DND-41 (cell line): ENCODE results near the gene RPL36A.

Source experiments
- EZH2 ChIP-seq: IDR thresholded peaks from 3 replicates; pipeline ENCODE4 v1.6.1; 2012; ENCODE audit warnings: borderline replicate concordance, low read depth, mild to moderate bottlenecking, moderate library complexity, low read length, inconsistent platforms; ENCODE audit not compliant: severe bottlenecking
- TF ChIP-seq, protein P1 (sequence below): IDR thresholded peaks from 2 replicates; pipeline ENCODE4 v1.5.1; 2012; ENCODE audit warnings: borderline replicate concordance, low read length, moderate library complexity, mild to moderate bottlenecking; ENCODE audit not compliant: poor library complexity, severe bottlenecking; ENCODE audit errors: extremely low read depth

DNA sequence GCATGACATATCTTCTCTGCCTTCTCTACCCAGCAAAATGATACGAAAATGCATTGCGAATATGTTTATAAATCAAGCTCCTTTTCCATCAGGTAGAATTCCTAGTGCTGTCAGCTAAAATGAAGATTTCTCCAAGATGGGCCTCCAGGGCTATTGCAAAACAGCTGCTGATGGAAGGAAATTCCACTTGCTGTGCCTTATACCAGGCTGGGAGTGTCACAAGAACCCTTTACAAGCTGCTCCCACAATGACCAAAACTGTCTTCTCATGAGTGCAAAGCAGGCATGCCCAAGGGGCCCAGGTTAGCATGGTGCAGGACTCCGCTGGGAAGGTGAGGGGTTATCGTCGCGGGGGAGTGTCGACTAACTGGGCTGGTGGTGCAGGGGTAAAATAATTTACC lies 25.9 kb downstream of the RPL36A start:
- TF ChIP-seq, protein P1, sequence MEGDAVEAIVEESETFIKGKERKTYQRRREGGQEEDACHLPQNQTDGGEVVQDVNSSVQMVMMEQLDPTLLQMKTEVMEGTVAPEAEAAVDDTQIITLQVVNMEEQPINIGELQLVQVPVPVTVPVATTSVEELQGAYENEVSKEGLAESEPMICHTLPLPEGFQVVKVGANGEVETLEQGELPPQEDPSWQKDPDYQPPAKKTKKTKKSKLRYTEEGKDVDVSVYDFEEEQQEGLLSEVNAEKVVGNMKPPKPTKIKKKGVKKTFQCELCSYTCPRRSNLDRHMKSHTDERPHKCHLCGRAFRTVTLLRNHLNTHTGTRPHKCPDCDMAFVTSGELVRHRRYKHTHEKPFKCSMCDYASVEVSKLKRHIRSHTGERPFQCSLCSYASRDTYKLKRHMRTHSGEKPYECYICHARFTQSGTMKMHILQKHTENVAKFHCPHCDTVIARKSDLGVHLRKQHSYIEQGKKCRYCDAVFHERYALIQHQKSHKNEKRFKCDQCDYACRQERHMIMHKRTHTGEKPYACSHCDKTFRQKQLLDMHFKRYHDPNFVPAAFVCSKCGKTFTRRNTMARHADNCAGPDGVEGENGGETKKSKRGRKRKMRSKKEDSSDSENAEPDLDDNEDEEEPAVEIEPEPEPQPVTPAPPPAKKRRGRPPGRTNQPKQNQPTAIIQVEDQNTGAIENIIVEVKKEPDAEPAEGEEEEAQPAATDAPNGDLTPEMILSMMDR: no peak
- no peak for TF ChIP-seq EZH2
